Lower lobe of right lung (tissue), 2 donors: ENCODE measurements around the gene CYB5D1. TPM values are rescaled to one million over a fixed set of nuclear protein-coding genes. Genes with fewer than 3 reads are reported as not detected.

Source experiments
- ATAC-seq, 2 donors: fragments of 200-7000 bp; cut with Tn5 transposase; one replicate each; pipeline ENCODE4 v1.9.1; 2020 to 2022; ENCODE audit warnings: mild to moderate bottlenecking in 2 of 2, moderate library complexity in 2 of 2
- DNase-seq: peaks from one replicate; pipeline ENCODE4 v3.0.0-alpha.2; 2020
- H3K27ac ChIP-seq: fragments of 200-600 bp; one replicate; pipeline ENCODE4 v1.8.0; 2022
- H3K27me3 ChIP-seq: fragments of 200-600 bp; one replicate; pipeline ENCODE4 v1.8.0; 2022; ENCODE audit warnings: low read depth
- H3K36me3 ChIP-seq: fragments of 200-600 bp; one replicate; pipeline ENCODE4 v1.8.0; 2022; ENCODE audit warnings: mild to moderate bottlenecking
- H3K4me1 ChIP-seq: fragments of 200-600 bp; one replicate; pipeline ENCODE4 v1.8.0; 2022
- H3K4me3 ChIP-seq: fragments of 200-600 bp; one replicate; pipeline ENCODE4 v1.8.0; 2022; ENCODE audit warnings: mild to moderate bottlenecking
- H3K9me3 ChIP-seq: fragments of 200-600 bp; one replicate; pipeline ENCODE4 v1.8.0; 2022
- CTCF ChIP-seq: fragments of 200-600 bp; IDR thresholded peaks from one replicate; pipeline ENCODE4 v1.8.0; 2022; ENCODE audit warnings: antibody characterized with exemption, mild to moderate bottlenecking
- intact Hi-C: fragments of 100-400 bp; cut with DNase I; formaldehyde crosslinking; loops from one replicate; pipeline ENCODE4 v1.11.0; 2022
- total RNA-seq: library from RNA; stranded (reverse); fragmentation: NEBNext Ultra II Directional; extraction: Animal tissue kit (Norgen Biotek cat#: 25700); gene quantifications from one replicate; pipeline ENCODE4 v1.2.1, GENCODE V29; 2021
- donor health status: DM: no; HTN: yes; CAD: no; lungs with severe emphysema.

Gene CYB5D1
- total RNA-seq, 1 donor from 2014 or later: 12.6 TPM

- Histone ChIP-seq H3K27ac (no peak overlapping the region), H3K9me3 (no peaks in the 10 kb centered on the region), H3K4me3 (no peak overlapping the region), H3K4me1 (no peaks in the 10 kb centered on the region), H3K36me3 (no peaks in the 10 kb centered on the region), H3K27me3 (no peaks in the 10 kb centered on the region)
- DNase-seq: no peak
- no peak for TF ChIP-seq CTCF
- no peak for ATAC-seq
- intact Hi-C loops: no loop called here
These were observed 35.7 kb upstream of the CYB5D1 start for GRCh38 chr17:7822126-7822525.

- Histone ChIP-seq H3K27me3 (no peaks in the 10 kb centered on the region), H3K4me3 (no peak overlapping the region), H3K36me3 (no peaks in the 10 kb centered on the region), H3K4me1 (no peaks in the 10 kb centered on the region), H3K27ac (no peak overlapping the region), H3K9me3 (no peaks in the 10 kb centered on the region)
- intact Hi-C loops: no loop called here
- no peak for TF ChIP-seq CTCF
- no peak for DNase-seq
- ATAC-seq: no peak
These were observed 34.2 kb upstream of the CYB5D1 start for GRCh38 chr17:7823581-7824001.

GRCh38 chr17:7824021-7824924, 33.5 kb upstream of the CYB5D1 start:
- DNase-seq: no peak
- no peaks in the 10 kb centered on the region for H3K36me3 ChIP-seq
- intact Hi-C loops: no loop called here
- ATAC-seq: no peak
- H3K9me3 ChIP-seq: no peaks in the 10 kb centered on the region
- no peaks in the 10 kb centered on the region for H3K4me1 ChIP-seq
- H3K4me3 ChIP-seq: no peak overlapping the region
- H3K27ac ChIP-seq: no peak overlapping the region
- TF ChIP-seq CTCF: no peak
- H3K27me3 ChIP-seq: peaks cover 3% of the 10 kb centered on the region

GRCh38 chr17:7825206-7825990, 32.4 kb upstream of the CYB5D1 start:
- no peaks in the 10 kb centered on the region for H3K4me1 ChIP-seq
- DNase-seq (no peak), ATAC-seq (no peak)
- H3K27me3 ChIP-seq: peaks cover 3% of the 10 kb centered on the region
- no peaks in the 10 kb centered on the region for H3K36me3 ChIP-seq
- intact Hi-C loops: no loop called here
- no peak overlapping the region for H3K27ac ChIP-seq
- H3K9me3 ChIP-seq: no peaks in the 10 kb centered on the region
- no peak for TF ChIP-seq CTCF
- H3K4me3 ChIP-seq: no peak overlapping the region

GRCh38 chr17:7830616-7831015, 27.2 kb upstream of the CYB5D1 start:
- Histone ChIP-seq H3K27ac (no peak overlapping the region), H3K27me3 (peaks cover 3% of the 10 kb centered on the region), H3K4me1 (no peaks in the 10 kb centered on the region), H3K4me3 (no peak overlapping the region), H3K9me3 (no peaks in the 10 kb centered on the region), H3K36me3 (no peaks in the 10 kb centered on the region)
- no peak for ATAC-seq
- no peak for TF ChIP-seq CTCF
- intact Hi-C loops: no loop called here
- no peak for DNase-seq
